ENCODE data around the gene KCNH2.

GRCh38 chr7:150963707-150964559 lies 14.2 kb downstream of the KCNH2 start:
- TF ChIP-seq CTCF (IDR thresholded peaks at IDR 0.05) (no peak), SP1 (CRISPR knock-in tag; conservative IDR thresholded peaks at IDR 0.05) (no peak), E2F4 (CRISPR knock-in tag; IDR thresholded peaks at IDR 0.05; ENCODE audit: borderline replicate concordance, low read depth) (no peak), ZNF232 (CRISPR knock-in tag; IDR thresholded peaks at IDR 0.05) (no peak), HMGA2 (CRISPR knock-in tag; IDR thresholded peaks at IDR 0.05) (no peak), ZBTB21 (CRISPR knock-in tag; IDR thresholded peaks at IDR 0.05; ENCODE audit: borderline replicate concordance) (no peak), TCF7 (CRISPR knock-in tag; IDR thresholded peaks at IDR 0.05; ENCODE audit: low read depth) (no peak), CREB1 (CRISPR knock-in tag; IDR thresholded peaks at IDR 0.05) (no peak), ZNF416 (CRISPR knock-in tag; IDR thresholded peaks at IDR 0.05) (no peak), FOXP4 (CRISPR knock-in tag; IDR thresholded peaks at IDR 0.05) (no peak), ATF2 (CRISPR knock-in tag; IDR thresholded peaks at IDR 0.05; ENCODE audit: borderline replicate concordance, low read depth) (no peak)

Data from WTC11 (cell line).